Measurements from ENCODE around the gene TBC1D22A.

Gene TBC1D22A

DNA sequence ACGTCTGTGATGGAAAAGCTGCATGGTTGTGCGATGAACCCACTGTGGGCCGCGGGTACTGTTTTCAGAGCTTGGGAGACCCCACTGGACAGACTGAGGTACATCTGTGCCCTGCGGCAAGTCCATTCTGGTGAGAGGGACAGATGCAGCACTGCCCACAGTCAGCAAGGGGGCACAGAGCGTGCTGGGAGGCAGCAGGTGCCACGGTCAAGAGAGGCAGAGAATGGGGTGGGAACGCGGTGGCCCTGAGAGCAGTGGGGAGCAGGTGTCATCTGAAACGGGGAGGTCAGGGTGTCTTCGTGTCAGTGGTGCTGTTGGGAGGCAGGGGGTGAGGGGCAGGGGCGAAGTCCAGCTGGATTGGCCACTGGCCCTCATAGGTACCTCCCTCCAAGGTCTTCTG is 32.0 kb downstream of the TBC1D22A start:
- no peak for TF ChIP-seq CTCF (IDR thresholded peaks at IDR 0.05)
- no peak overlapping the region for H3K4me3 ChIP-seq
- H3K27ac ChIP-seq: no peak overlapping the region
- DNase-seq (ENCODE audit: low spot score): no peak

DNA sequence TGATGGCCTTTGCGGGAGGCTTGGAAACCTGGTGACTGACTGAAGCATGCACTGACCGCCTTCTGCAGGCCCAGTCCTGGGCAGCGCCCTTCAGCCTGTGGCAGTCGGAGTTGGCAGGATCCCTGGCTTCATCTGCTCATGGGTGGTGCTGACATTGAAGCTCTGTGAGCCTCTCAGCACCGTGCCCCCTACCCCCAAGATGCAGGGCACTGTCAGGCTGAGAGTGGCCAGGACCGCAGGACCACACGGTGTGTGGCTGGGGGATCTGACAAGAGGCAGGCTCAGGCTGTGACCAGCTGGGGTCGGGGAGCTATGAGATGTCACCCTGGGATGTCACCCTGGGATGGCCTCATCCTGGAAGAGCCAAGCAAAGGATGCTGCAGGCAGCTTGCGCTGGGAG is 32.7 kb downstream of the TBC1D22A start:
- H3K4me3 ChIP-seq: no peak overlapping the region
- no peak overlapping the region for H3K27ac ChIP-seq
- no peak for TF ChIP-seq CTCF (IDR thresholded peaks at IDR 0.05)
- no peak for DNase-seq (ENCODE audit: low spot score)

DNA sequence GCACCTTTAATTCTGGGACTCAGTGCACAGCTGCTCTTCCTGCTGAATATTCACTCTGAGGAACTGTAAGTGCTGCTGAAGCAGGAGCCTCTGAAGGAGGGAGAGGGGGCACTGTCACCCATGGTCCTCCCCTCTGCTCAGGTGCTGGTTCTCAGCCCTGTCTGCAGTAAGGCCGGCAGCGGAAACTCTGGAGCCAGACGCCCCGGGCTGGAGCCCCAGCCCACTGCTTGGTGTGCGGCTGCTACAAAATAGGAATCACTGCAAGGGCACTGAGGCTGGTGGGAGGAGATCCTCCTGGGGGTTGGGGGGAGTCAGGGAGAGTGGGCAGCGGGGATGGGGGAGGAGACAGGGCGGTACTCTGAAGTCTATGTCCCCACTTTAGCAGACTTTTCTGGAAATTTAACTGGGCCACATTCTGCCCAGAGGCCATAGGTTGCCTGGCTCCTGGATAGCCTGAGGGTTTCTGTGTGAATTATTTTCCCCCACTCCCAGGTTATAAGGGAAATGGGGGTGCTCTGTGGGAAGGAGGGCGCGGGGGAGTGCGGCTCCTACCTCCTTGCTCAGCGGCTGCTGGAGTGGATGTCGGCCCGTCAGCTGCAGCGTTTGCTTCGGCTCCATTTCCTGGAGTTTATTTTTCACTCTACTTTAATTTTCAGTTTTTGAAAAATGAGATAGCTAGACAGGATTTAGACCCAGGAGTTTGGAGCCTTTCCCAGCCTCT is 33.6 kb downstream of the TBC1D22A start:
- no peak for DNase-seq (ENCODE audit: low spot score)
- H3K4me3 ChIP-seq: no peak overlapping the region
- no peak overlapping the region for H3K27ac ChIP-seq
- no peak for TF ChIP-seq CTCF (IDR thresholded peaks at IDR 0.05)

DNA sequence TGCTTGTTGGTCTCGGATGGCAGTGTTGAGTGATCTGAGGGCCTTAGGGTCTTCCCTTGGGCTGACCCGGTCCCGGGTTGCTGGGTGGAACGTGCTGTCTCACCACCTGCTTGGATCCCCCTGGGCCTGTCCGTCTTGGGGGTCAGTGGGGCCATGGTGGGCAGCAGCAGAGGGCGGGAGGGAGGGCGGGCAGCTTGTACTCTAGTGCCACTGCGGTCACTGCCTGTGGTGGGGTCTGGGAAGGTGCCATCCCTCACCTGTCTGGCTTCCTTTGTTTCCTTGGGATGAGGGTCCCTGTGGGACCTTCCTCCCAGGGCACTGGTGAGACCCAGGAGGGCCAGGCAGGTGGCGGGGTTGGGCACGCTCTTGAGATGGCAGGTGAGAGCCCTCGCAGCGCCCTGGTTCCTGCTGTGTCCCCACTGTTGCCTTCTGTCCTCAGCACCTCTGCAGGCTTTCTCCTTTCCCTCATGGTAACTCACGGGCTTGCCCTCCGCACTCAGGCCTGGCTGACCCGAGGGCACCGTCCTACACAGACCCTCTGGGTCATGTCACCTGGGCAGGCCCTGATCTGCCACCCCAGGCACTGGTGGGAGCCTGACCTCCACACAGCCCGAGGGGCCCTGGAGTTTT is 34.2 kb downstream of the TBC1D22A start:
- H3K4me3 ChIP-seq: no peak overlapping the region
- peak; percentile 70 for DNase-seq (ENCODE audit: low spot score)
- no peak overlapping the region for H3K27ac ChIP-seq
- no peak for TF ChIP-seq CTCF (IDR thresholded peaks at IDR 0.05)

DNA sequence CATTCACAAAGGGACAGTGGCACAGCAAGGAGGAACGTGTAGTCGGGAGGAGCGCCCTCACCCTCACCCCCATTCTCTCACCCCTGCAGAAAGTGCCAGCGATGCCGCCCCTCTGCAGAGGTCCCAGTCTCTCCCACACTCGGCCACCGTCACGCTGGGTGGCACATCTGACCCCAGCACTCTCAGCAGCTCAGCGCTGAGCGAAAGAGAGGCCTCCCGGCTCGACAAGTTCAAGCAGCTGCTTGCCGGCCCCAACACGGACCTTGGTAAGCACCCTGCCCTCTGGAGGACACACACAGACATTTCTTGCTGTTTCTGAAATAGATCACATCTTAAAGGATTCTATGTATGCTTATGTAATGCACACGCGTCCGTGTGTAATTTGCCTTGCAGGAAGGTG is 34.9 kb downstream of the TBC1D22A start:
- DNase-seq (ENCODE audit: low spot score): peak; percentile 70
- no peak for TF ChIP-seq CTCF (IDR thresholded peaks at IDR 0.05)
- Histone ChIP-seq H3K4me3 (no peak overlapping the region), H3K27ac (no peak overlapping the region)

- no peak for DNase-seq (ENCODE audit: low spot score)
- Histone ChIP-seq H3K4me3 (no peak overlapping the region), H3K27ac (no peak overlapping the region)
- no peak for TF ChIP-seq CTCF (IDR thresholded peaks at IDR 0.05)
Observed at GRCh38 chr22:46798041-46798365, 35.6 kb downstream of the TBC1D22A start.
